Measurements from ENCODE around the gene HMGCLL1. TPM values are rescaled to one million over a fixed set of nuclear protein-coding genes. Genes with fewer than 3 reads are reported as not detected.

The HMGCLL1 gene
- total and polyA plus RNA-seq, 5 donors, result 1.0 to 3.4 (median 2.7) TPM

GRCh38 chr6:55530931-55531330 is 48.1 kb downstream of the HMGCLL1 start:
- Histone ChIP-seq H3K9me3 (ENCODE audit: control insufficient read depth, low read length) (no peaks in the 10 kb centered on the region), H3K4me1 (ENCODE audit: control insufficient read depth, insufficient read depth, low read length) (no peaks in the 10 kb centered on the region), H3K27me3 (ENCODE audit: control insufficient read depth, insufficient read depth) (no peaks in the 10 kb centered on the region), H3K4me3 (ENCODE audit: low read length) (no peak overlapping the region), H3K27ac (ENCODE audit: low read length) (no peak overlapping the region)
- intact Hi-C loops (cut with DNase I), result no loop called here
- WGBS, result 81% methylated on average over 2 of the region's 2 CpGs
- ATAC-seq (no peak), DNase-seq (no peak)

DNA sequence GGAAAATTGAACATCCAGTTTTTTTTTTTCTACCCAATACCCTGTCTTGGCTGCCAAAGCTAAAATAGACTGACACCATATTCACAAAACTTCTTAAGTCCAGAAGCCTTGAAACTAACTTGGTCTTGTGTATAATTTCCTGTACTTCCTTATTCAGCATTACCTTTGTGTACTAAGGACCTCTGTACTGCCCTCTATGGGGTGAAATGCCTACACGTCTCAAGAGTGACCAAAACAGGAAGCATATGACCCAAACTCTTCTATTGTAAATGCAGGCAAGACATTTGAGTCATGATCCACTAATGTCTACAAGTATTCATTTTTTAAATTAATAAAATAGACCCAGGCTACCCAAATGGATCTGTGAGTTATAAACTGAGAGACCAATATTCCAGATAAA is 50.4 kb downstream of the HMGCLL1 start:
- H3K4me1 ChIP-seq (ENCODE audit: control insufficient read depth, insufficient read depth, low read length), result no peaks in the 10 kb centered on the region
- no peak for DNase-seq
- no peak overlapping the region for H3K4me3 ChIP-seq (ENCODE audit: low read length)
- H3K9me3 ChIP-seq (ENCODE audit: control insufficient read depth, low read length), result no peaks in the 10 kb centered on the region
- H3K27ac ChIP-seq (ENCODE audit: low read length), result no peak overlapping the region
- intact Hi-C loops (cut with DNase I), result no loop called here
- no peak for ATAC-seq
- WGBS, result 43% methylated on average over 1 of the region's 1 CpG
- H3K27me3 ChIP-seq (ENCODE audit: control insufficient read depth, insufficient read depth), result no peaks in the 10 kb centered on the region

DNA sequence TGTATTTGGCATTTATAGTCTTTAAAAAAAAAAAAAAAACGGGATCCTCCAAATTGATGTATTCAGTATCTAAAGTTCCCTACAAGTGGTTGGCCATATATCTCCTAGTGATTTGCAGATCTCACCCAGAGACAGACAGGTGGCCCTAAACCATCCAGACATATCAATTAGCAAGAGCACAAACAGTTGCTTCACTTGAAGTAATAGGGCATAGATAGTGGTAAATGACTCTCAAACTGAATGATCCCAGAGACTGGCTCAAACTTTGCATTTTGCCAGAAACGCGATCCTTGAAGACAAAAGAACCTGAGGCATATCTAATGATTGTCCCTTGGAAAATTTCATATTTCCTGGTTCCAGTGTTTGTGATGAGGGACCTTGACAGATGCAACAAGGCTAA is 54.6 kb downstream of the HMGCLL1 start:
- no peak for ATAC-seq
- 86% methylated on average over 3 of the region's 3 CpGs for whole genome bisulfite sequencing
- no peak for DNase-seq

DNA sequence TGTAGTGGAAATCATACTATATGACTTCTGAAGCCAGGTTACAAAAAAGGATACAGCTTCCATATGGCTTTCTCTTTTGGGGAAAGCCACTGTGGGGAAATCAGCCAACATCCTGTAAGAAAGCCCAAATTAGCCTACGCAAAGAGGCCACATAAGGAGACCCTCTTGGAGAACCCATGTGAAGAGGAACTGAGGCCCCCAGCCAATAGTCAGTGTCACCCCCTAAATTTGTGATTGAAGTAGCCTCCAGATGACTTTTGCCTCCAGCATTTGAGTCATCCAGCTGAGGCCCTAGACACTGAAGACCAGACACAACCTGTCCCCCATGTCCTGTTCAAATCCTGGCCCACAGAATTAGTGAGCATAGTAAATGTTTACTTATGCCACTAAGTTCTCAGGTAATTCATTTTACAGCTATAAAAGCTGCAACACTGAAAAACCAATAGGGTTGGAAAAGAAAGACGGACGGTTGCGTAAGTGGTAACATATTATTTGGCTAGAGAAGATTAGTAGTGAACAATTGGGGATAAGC is 60.4 kb downstream of the HMGCLL1 start:
- H3K4me3 ChIP-seq (ENCODE audit: low read length), result no peak overlapping the region
- H3K4me1 ChIP-seq (ENCODE audit: control insufficient read depth, insufficient read depth, low read length), result no peaks in the 10 kb centered on the region
- 92% methylated on average over 4 of the region's 4 CpGs for WGBS
- no peaks in the 10 kb centered on the region for H3K9me3 ChIP-seq (ENCODE audit: control insufficient read depth, low read length)
- H3K27me3 ChIP-seq (ENCODE audit: control insufficient read depth, insufficient read depth), result no peaks in the 10 kb centered on the region
- intact Hi-C loops (cut with DNase I), result no loop called here
- no peak for ATAC-seq
- no peak for DNase-seq
- no peak overlapping the region for H3K27ac ChIP-seq (ENCODE audit: low read length)

More for the DNA sequence above, 54.6 kb downstream of the HMGCLL1 start:
- intact Hi-C loops (cut with DNase I), result no loop called here
- Histone ChIP-seq H3K9me3 (ENCODE audit: control insufficient read depth, low read length) (no peaks in the 10 kb centered on the region), H3K4me1 (ENCODE audit: control insufficient read depth, insufficient read depth, low read length) (no peaks in the 10 kb centered on the region), H3K27me3 (ENCODE audit: control insufficient read depth, insufficient read depth) (no peaks in the 10 kb centered on the region), H3K4me3 (ENCODE audit: low read length) (no peak overlapping the region), H3K27ac (ENCODE audit: low read length) (no peak overlapping the region)

- intact Hi-C loops (cut with DNase I), result no loop called here
- no peaks in the 10 kb centered on the region for H3K4me1 ChIP-seq (ENCODE audit: control insufficient read depth, insufficient read depth, low read length)
- H3K4me3 ChIP-seq (ENCODE audit: low read length), result no peak overlapping the region
- H3K9me3 ChIP-seq (ENCODE audit: control insufficient read depth, low read length), result no peaks in the 10 kb centered on the region
- DNase-seq, result no peak
- no peaks in the 10 kb centered on the region for H3K27me3 ChIP-seq (ENCODE audit: control insufficient read depth, insufficient read depth)
- WGBS, result 70% methylated on average over 1 of the region's 1 CpG
- no peak for ATAC-seq
- H3K27ac ChIP-seq (ENCODE audit: low read length), result no peak overlapping the region
Observed at GRCh38 chr6:55516736-55517135, 62.3 kb downstream of the HMGCLL1 start.

DNA sequence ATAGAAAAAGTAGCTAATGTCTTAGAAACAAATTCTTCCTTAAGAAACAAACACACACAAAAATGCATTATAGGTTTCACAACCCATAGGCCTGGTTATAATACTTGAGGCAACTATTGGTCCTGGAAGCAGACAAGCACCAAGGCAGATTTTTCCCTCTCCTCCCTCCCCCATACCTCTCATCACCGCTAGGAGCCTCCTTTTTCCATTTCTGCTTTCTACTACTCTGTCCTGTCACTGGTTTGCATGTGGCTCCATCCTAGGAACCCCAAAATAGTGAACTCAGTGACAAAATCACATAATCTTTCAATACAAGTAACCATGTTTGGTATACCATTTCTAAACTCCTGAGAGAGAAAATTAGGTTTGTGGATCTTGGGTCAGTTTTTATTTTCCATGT is 66.1 kb downstream of the HMGCLL1 start:
- Histone ChIP-seq H3K4me3 (ENCODE audit: low read length) (no peak overlapping the region), H3K27ac (ENCODE audit: low read length) (no peak overlapping the region), H3K9me3 (ENCODE audit: control insufficient read depth, low read length) (no peaks in the 10 kb centered on the region), H3K27me3 (ENCODE audit: control insufficient read depth, insufficient read depth) (no peaks in the 10 kb centered on the region), H3K4me1 (ENCODE audit: control insufficient read depth, insufficient read depth, low read length) (no peaks in the 10 kb centered on the region)
- DNase-seq (no peak), ATAC-seq (no peak)
- WGBS, result 68% methylated on average over 1 of the region's 1 CpG
- intact Hi-C loops (cut with DNase I), result no loop called here

DNA sequence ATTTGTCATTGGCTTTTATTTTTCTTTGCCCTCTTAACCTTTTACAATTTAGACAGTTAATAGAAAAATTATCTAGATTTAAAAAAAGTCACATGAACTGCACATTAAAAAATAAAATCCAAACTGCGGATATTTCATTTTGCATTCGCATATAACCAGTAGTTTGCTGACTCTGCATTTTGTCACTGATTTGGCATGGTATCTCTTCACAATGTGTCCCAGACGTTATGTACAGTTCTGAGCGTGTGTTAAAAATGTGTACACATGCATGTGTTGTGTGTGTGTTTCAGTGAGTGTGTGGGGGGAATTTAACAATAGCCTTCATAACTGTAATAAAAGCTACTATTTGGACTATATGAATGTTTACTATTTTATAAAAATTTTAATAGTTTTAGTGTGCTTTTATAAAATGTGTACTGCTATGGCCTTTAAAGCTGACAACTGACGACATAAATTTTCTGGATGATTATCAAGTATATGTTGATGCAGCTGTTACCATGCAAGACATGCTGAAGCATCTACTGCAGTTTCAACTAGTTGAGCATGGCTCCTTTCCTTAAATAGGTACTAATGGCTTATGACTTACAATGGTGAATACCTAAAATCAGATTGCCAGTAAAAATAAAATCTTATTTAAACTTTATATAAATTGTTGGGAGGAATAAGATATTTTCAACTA is 67.7 kb downstream of the HMGCLL1 start:
- ATAC-seq, result no peak
- no peak for DNase-seq
- no peak overlapping the region for H3K4me3 ChIP-seq (ENCODE audit: low read length)
- H3K4me1 ChIP-seq (ENCODE audit: control insufficient read depth, insufficient read depth, low read length), result no peaks in the 10 kb centered on the region
- no peak overlapping the region for H3K27ac ChIP-seq (ENCODE audit: low read length)
- intact Hi-C loops (cut with DNase I), result no loop called here
- H3K9me3 ChIP-seq (ENCODE audit: control insufficient read depth, low read length), result no peaks in the 10 kb centered on the region
- H3K27me3 ChIP-seq (ENCODE audit: control insufficient read depth, insufficient read depth), result no peaks in the 10 kb centered on the region
- WGBS, result 69% methylated on average over 5 of the region's 5 CpGs

DNA sequence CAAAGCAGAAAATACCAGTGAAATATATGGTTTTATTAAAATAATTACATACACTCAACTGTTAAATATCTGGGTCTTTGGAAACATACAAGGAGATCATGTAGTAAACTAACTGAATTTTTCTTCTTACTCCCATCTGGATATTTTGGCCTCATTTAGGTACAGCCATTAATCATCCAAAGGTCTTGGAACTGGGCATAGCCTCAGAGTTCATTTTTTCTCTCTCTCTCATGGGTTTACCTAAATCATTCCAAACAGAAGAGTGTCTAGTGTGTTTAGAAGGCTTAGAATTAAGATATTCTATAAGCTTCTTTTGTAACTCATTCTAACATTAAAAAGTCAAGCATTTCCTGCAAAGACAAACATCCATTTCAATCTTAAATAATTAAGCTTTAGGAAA is 79.4 kb downstream of the HMGCLL1 start:
- Histone ChIP-seq H3K4me1 (ENCODE audit: control insufficient read depth, insufficient read depth, low read length) (no peaks in the 10 kb centered on the region), H3K27ac (ENCODE audit: low read length) (no peak overlapping the region), H3K27me3 (ENCODE audit: control insufficient read depth, insufficient read depth) (no peaks in the 10 kb centered on the region), H3K9me3 (ENCODE audit: control insufficient read depth, low read length) (no peaks in the 10 kb centered on the region), H3K4me3 (ENCODE audit: low read length) (no peak overlapping the region)
- DNase-seq, result no peak
- no peak for ATAC-seq
- intact Hi-C loops (cut with DNase I), result no loop called here

- Histone ChIP-seq H3K4me3 (ENCODE audit: low read length) (no peak overlapping the region), H3K4me1 (ENCODE audit: control insufficient read depth, insufficient read depth, low read length) (no peaks in the 10 kb centered on the region), H3K27ac (ENCODE audit: low read length) (no peak overlapping the region), H3K9me3 (ENCODE audit: control insufficient read depth, low read length) (no peaks in the 10 kb centered on the region), H3K27me3 (ENCODE audit: control insufficient read depth, insufficient read depth) (no peaks in the 10 kb centered on the region)
- WGBS, result 82% methylated on average over 3 of the region's 3 CpGs
- intact Hi-C loops (cut with DNase I), result no loop called here
- no peak for ATAC-seq
- DNase-seq, result no peak
Observed at GRCh38 chr6:55497694-55498093, 81.3 kb downstream of the HMGCLL1 start.

GRCh38 chr6:55496201-55496600 is 82.8 kb downstream of the HMGCLL1 start:
- Histone ChIP-seq H3K4me1 (ENCODE audit: control insufficient read depth, insufficient read depth, low read length) (no peaks in the 10 kb centered on the region), H3K4me3 (ENCODE audit: low read length) (no peak overlapping the region), H3K27ac (ENCODE audit: low read length) (no peak overlapping the region), H3K9me3 (ENCODE audit: control insufficient read depth, low read length) (no peaks in the 10 kb centered on the region), H3K27me3 (ENCODE audit: control insufficient read depth, insufficient read depth) (no peaks in the 10 kb centered on the region)
- intact Hi-C loops (cut with DNase I), result no loop called here
- WGBS, result 95% methylated on average over 1 of the region's 1 CpG
- ATAC-seq (no peak), DNase-seq (no peak)

- no peak overlapping the region for H3K27ac ChIP-seq (ENCODE audit: low read length)
- H3K9me3 ChIP-seq (ENCODE audit: control insufficient read depth, low read length), result no peaks in the 10 kb centered on the region
- ATAC-seq, result no peak
- no peaks in the 10 kb centered on the region for H3K27me3 ChIP-seq (ENCODE audit: control insufficient read depth, insufficient read depth)
- no peak for DNase-seq
- H3K4me1 ChIP-seq (ENCODE audit: control insufficient read depth, insufficient read depth, low read length), result no peaks in the 10 kb centered on the region
- intact Hi-C loops (cut with DNase I), result no loop called here
- WGBS, result 76% methylated on average over 3 of the region's 3 CpGs
- H3K4me3 ChIP-seq (ENCODE audit: low read length), result no peak overlapping the region
Observed at GRCh38 chr6:55495277-55495676, 83.7 kb downstream of the HMGCLL1 start.

DNA sequence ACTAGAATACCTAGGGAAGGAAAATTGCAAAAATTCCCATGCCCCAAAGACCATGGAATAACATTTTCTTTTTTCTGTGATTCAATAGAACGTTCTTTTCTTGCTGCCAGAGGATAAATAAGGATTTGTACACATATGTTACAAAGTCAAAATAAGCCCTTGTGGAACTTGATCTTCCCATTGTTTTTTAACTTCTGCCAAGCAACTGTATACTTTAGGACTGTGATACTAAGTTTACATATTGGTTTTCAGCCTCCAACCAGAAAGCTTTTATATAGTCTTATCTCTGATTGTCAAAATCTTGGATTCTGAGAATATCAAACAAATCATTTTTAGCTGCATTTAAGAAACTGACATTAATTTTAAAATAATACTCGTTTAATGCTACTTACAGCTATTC is 84.6 kb downstream of the HMGCLL1 start:
- DNase-seq (no peak), ATAC-seq (no peak)
- Histone ChIP-seq H3K4me1 (ENCODE audit: control insufficient read depth, insufficient read depth, low read length) (no peaks in the 10 kb centered on the region), H3K9me3 (ENCODE audit: control insufficient read depth, low read length) (no peaks in the 10 kb centered on the region), H3K27me3 (ENCODE audit: control insufficient read depth, insufficient read depth) (no peaks in the 10 kb centered on the region), H3K27ac (ENCODE audit: low read length) (no peak overlapping the region), H3K4me3 (ENCODE audit: low read length) (no peak overlapping the region)
- WGBS, result 45% methylated on average over 2 of the region's 2 CpGs
- intact Hi-C loops (cut with DNase I), result no loop called here

Data from right cardiac atrium (tissue), 5 donors.